Measurements from ENCODE around the gene FARP2. TPM values are rescaled to one million over a fixed set of nuclear protein-coding genes. Genes with fewer than 3 reads are reported as not detected.

The FARP2 gene
- total and polyA plus RNA-seq, 4 donors: 5.8 to 30.9 (median 14.3) TPM

DNA sequence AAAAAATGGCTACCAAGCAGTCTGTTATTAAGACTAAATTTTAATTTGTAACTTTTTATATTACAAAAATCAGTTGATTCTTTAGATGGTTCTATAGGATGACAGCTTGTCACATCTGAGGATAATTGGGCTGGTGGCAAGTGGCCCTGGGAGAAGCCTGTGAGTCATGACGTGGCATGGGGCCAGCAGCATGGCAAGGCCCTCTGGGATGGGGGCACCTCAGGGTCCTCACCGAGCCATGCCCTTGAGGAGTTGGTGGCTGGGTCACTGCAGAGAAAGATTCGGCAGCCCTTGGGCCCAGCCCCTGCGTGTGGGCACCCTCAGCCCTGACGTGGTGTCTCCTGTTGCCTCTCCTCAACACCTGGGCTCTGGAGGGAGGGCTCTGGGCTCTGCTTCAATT is 102.6 kb downstream of the FARP2 start (continued):
- TF ChIP-seq GABPA (IDR thresholded peaks at IDR 0.05 in 1 of 2, conservative IDR thresholded peaks at IDR 0.05 in 1 of 2) (no peak), FOXA2 (IDR thresholded peaks at IDR 0.05) (no peak)

DNA sequence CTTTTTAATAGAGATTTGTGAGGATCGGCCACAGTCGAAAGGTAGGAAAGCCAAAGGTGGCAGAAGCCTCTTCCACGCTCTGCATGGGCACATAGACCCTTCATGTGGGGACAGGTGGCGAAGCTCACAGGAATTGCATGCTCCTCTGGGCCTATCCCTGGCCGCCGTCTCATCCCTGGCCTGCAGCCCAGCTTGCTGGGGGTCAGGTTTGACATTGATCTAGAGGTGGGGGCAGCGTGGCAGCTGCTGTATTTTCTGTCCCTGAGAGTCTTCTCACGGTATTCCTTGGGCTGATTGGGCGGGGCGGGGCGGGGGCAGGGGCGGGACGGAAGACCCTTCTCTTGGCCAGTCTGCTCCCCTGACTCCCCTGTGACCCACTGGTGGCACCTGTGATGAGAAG is 103.4 kb downstream of the FARP2 start:
- WGBS: 96% methylated on average over 13 of the region's 13 CpGs
- no peaks in the 10 kb centered on the region for H3K27me3 ChIP-seq (ENCODE audit: control insufficient read depth in 4 of 4, insufficient read depth in 4 of 4, low read length in 3 of 4)
- no peaks in the 10 kb centered on the region for H3K9me3 ChIP-seq (ENCODE audit: control insufficient read depth in 4 of 4, low read length in 3 of 4)
- TF ChIP-seq HNF4A (conservative IDR thresholded peaks at IDR 0.05) (no peak), SP1 (IDR thresholded peaks at IDR 0.05) (no peak), YY1 (IDR thresholded peaks at IDR 0.05) (no peak), FOXA1 (IDR thresholded peaks at IDR 0.05) (no peak), RAD21 (IDR thresholded peaks at IDR 0.05) (no peak), HNF4G (IDR thresholded peaks at IDR 0.05) (no peak), NR2F2 (IDR thresholded peaks at IDR 0.05) (no peak), GABPA (IDR thresholded peaks at IDR 0.05 in 1 of 2, conservative IDR thresholded peaks at IDR 0.05 in 1 of 2) (no peak), JUND (IDR thresholded peaks at IDR 0.05) (no peak), RXRA (IDR thresholded peaks at IDR 0.05) (no peak)
- TF ChIP-seq, protein P1, sequence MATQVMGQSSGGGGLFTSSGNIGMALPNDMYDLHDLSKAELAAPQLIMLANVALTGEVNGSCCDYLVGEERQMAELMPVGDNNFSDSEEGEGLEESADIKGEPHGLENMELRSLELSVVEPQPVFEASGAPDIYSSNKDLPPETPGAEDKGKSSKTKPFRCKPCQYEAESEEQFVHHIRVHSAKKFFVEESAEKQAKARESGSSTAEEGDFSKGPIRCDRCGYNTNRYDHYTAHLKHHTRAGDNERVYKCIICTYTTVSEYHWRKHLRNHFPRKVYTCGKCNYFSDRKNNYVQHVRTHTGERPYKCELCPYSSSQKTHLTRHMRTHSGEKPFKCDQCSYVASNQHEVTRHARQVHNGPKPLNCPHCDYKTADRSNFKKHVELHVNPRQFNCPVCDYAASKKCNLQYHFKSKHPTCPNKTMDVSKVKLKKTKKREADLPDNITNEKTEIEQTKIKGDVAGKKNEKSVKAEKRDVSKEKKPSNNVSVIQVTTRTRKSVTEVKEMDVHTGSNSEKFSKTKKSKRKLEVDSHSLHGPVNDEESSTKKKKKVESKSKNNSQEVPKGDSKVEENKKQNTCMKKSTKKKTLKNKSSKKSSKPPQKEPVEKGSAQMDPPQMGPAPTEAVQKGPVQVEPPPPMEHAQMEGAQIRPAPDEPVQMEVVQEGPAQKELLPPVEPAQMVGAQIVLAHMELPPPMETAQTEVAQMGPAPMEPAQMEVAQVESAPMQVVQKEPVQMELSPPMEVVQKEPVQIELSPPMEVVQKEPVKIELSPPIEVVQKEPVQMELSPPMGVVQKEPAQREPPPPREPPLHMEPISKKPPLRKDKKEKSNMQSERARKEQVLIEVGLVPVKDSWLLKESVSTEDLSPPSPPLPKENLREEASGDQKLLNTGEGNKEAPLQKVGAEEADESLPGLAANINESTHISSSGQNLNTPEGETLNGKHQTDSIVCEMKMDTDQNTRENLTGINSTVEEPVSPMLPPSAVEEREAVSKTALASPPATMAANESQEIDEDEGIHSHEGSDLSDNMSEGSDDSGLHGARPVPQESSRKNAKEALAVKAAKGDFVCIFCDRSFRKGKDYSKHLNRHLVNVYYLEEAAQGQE (IDR thresholded peaks at IDR 0.05): no peak
- TF ChIP-seq, protein P2, sequence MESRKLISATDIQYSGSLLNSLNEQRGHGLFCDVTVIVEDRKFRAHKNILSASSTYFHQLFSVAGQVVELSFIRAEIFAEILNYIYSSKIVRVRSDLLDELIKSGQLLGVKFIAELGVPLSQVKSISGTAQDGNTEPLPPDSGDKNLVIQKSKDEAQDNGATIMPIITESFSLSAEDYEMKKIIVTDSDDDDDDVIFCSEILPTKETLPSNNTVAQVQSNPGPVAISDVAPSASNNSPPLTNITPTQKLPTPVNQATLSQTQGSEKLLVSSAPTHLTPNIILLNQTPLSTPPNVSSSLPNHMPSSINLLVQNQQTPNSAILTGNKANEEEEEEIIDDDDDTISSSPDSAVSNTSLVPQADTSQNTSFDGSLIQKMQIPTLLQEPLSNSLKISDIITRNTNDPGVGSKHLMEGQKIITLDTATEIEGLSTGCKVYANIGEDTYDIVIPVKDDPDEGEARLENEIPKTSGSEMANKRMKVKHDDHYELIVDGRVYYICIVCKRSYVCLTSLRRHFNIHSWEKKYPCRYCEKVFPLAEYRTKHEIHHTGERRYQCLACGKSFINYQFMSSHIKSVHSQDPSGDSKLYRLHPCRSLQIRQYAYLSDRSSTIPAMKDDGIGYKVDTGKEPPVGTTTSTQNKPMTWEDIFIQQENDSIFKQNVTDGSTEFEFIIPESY (IDR thresholded peaks at IDR 0.05): no peak
- TF ChIP-seq, protein P3, sequence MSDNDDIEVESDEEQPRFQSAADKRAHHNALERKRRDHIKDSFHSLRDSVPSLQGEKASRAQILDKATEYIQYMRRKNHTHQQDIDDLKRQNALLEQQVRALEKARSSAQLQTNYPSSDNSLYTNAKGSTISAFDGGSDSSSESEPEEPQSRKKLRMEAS (IDR thresholded peaks at IDR 0.05): no peak
- TF ChIP-seq, protein P4, sequence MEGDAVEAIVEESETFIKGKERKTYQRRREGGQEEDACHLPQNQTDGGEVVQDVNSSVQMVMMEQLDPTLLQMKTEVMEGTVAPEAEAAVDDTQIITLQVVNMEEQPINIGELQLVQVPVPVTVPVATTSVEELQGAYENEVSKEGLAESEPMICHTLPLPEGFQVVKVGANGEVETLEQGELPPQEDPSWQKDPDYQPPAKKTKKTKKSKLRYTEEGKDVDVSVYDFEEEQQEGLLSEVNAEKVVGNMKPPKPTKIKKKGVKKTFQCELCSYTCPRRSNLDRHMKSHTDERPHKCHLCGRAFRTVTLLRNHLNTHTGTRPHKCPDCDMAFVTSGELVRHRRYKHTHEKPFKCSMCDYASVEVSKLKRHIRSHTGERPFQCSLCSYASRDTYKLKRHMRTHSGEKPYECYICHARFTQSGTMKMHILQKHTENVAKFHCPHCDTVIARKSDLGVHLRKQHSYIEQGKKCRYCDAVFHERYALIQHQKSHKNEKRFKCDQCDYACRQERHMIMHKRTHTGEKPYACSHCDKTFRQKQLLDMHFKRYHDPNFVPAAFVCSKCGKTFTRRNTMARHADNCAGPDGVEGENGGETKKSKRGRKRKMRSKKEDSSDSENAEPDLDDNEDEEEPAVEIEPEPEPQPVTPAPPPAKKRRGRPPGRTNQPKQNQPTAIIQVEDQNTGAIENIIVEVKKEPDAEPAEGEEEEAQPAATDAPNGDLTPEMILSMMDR (IDR thresholded peaks at IDR 0.05; ENCODE audit: low read depth, low read length, missing input control): no peak
- no peak overlapping the region for H3K27ac ChIP-seq (ENCODE audit: low read depth in 1 of 2, low read length in 2 of 2)
- H3K4me1 ChIP-seq (ENCODE audit: control insufficient read depth in 4 of 4, insufficient read depth in 4 of 4, low read length in 3 of 4): no peaks in the 10 kb centered on the region
- peaks cover 0 to 3% (median under 1%) of the 10 kb centered on the region in 4 donors for H3K36me3 ChIP-seq (ENCODE audit: control insufficient read depth in 4 of 4, insufficient read depth in 3 of 4, low read depth in 1 of 4, low read length in 3 of 4)
- H3K4me3 ChIP-seq (ENCODE audit: low read depth in 1 of 3, low read length in 3 of 3): no peak overlapping the region
- no peak overlapping the region for H3K9ac ChIP-seq (ENCODE audit: low read depth in 1 of 2, low read length in 2 of 2)
- DNase-seq (ENCODE audit: low spot score): no peak

All from liver (tissue), 9 donors.